Mucosa of stomach (tissue), 1 donor: ENCODE measurements around the gene TC2N.
A peak's percentile ranks its signal among the peaks of the same experiment; 100 is the strongest.
"Not testable (repeated sequence)": the region's sequence is repeated elsewhere in the genome, so short reads cannot be mapped to it uniquely, and the experiment has no call there.

Experiments used
- H3K27me3 ChIP-seq: one replicate; pipeline ENCODE4 v1.7.0; 2013; ENCODE audit warnings: mild to moderate bottlenecking, low read length; ENCODE audit not compliant: control insufficient read depth, insufficient read depth
- H3K36me3 ChIP-seq: one replicate; pipeline ENCODE4 v1.7.0; 2013; ENCODE audit warnings: low read length; ENCODE audit not compliant: control insufficient read depth, insufficient read depth
- H3K4me1 ChIP-seq: one replicate; pipeline ENCODE4 v1.7.0; 2013; ENCODE audit warnings: mild to moderate bottlenecking, low read length; ENCODE audit not compliant: control insufficient read depth, insufficient read depth
- H3K4me3 ChIP-seq: one replicate; pipeline ENCODE4 v1.7.0; 2013; ENCODE audit warnings: low read length
- H3K9ac ChIP-seq: one replicate; pipeline ENCODE4 v1.7.0; 2013; ENCODE audit warnings: mild to moderate bottlenecking, low read length, moderate library complexity
- H3K9me3 ChIP-seq: one replicate; pipeline ENCODE4 v1.7.0; 2013; ENCODE audit warnings: mild to moderate bottlenecking, low read length, moderate library complexity; ENCODE audit not compliant: control insufficient read depth
- donor health status: Pancreatic carcinoma.

Gene TC2N

DNA sequence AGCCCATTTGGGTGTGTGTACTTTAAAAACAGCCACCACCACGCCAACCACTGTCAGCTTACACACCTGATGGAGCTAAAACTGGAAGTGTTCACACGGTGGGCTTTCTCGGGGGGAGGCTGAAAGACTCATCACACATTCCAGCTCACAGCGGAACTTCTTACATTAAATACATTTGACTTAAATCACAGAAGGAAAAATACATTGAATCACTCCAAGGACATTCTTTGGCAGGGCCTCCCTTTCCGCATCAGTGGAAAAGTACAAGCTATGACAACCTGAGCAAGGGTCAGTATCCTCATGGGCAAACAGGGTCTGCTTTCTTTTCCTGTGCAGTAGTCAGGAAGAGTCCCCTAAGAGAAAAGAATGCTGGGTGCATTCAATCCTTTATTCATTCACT, 31.0 kb upstream of the TC2N start:
- Histone ChIP-seq H3K4me3 (no peak overlapping the region), H3K9ac (no peak overlapping the region), H3K36me3 (no peaks in the 10 kb centered on the region), H3K4me1 (peaks cover 19% of the 10 kb centered on the region), H3K27me3 (no peaks in the 10 kb centered on the region), H3K9me3 (no peaks in the 10 kb centered on the region)

- not testable (repeated sequence) for H3K9ac ChIP-seq, H3K36me3 ChIP-seq, H3K9me3 ChIP-seq, H3K4me3 ChIP-seq, H3K27me3 ChIP-seq
- peaks cover 19% of the 10 kb centered on the region for H3K4me1 ChIP-seq
Measured at GRCh38 chr14:91897716-91898115, 30.4 kb upstream of the TC2N start.

DNA sequence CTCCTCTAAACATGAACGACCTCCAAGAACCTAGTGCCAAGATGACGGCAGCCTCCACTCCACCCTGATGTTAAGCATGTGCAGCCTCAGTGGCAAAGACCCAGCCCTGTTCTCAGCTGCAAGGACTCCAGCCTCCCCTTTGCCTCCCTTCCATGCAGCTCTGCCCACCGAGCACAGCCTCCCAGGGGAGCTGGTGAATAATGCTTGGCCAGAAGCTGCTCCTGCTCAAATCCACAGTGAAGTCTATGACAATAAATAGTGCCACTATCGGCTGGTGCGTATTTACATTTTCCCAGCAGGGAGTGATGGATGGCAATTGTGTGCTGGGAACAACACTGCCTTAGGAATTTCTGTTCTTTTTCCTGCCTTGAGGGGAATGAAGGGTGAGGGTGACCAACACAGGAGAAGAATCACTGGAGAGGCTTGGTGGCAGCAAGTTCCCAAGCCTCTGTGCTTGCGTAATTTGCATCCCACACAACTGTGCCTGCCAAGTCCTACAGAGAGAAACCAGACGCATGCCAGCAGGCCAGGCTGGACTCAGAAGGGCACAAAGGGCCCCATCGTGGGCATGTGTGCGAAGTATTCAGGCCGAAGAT, 29.9 kb upstream of the TC2N start:
- no peaks in the 10 kb centered on the region for H3K27me3 ChIP-seq
- no peaks in the 10 kb centered on the region for H3K36me3 ChIP-seq
- H3K4me1 ChIP-seq: peaks cover 19% of the 10 kb centered on the region
- no peaks in the 10 kb centered on the region for H3K9me3 ChIP-seq
- H3K9ac ChIP-seq: no peak overlapping the region
- H3K4me3 ChIP-seq: no peak overlapping the region

GRCh38 chr14:91896419-91896818, 29.1 kb upstream of the TC2N start:
- Histone ChIP-seq H3K4me3 (no peak overlapping the region), H3K36me3 (no peaks in the 10 kb centered on the region), H3K9ac (no peak overlapping the region), H3K27me3 (no peaks in the 10 kb centered on the region), H3K9me3 (no peaks in the 10 kb centered on the region), H3K4me1 (peaks cover 19% of the 10 kb centered on the region)

DNA sequence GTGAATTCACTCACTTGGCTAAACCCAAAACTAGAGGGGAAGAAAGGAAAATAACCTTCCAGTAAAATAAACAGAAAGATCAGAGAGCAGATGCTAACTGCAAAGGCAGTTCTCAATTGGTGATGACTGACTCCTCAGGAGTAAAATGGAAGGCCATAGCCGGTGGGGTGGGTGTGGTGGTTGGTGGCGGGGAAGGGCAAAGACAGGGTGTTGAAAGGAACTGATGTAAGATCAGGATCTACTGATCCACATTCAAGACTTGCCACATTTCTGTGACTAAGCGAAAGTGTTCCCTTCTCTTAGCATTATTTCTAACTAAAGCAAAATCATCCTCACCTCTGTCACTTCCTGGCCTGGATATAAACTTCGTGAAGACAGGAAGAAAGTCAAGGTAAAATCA, 26.3 kb upstream of the TC2N start:
- Histone ChIP-seq H3K4me1 (peaks cover 29% of the 10 kb centered on the region), H3K27me3 (no peaks in the 10 kb centered on the region), H3K9ac (peak overlapping the region; percentile 28), H3K4me3 (no peak overlapping the region), H3K36me3 (no peaks in the 10 kb centered on the region), H3K9me3 (no peaks in the 10 kb centered on the region)

- no peak overlapping the region for H3K9ac ChIP-seq
- no peaks in the 10 kb centered on the region for H3K36me3 ChIP-seq
- H3K4me1 ChIP-seq: peaks cover 29% of the 10 kb centered on the region
- no peaks in the 10 kb centered on the region for H3K9me3 ChIP-seq
- no peaks in the 10 kb centered on the region for H3K27me3 ChIP-seq
- no peak overlapping the region for H3K4me3 ChIP-seq
Measured at GRCh38 chr14:91893007-91893406, 25.7 kb upstream of the TC2N start.

DNA sequence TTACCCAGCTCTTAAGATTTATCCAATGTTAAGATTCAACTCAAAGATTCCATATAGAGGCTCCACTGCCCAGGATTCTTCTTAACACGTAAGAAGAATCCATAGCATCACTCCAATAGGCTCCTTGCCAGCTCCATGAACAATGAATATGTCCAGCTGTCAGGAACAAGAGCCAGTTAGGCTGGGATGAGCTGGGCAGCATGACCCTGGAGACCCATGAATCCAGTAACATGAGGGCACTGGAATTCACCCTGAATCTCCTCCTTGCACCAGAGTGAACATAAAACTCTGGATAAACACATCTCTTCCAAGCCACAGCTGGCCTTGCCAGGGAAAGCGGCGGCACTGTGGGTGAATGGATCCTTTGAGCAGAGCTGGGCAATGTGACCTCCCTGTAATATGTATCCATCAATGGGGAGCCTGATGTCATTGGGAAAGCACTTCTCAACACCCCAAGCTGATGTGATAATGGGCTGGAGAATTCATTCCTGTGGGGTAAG, 24.4 kb upstream of the TC2N start:
- Histone ChIP-seq H3K9me3 (no peaks in the 10 kb centered on the region), H3K36me3 (no peaks in the 10 kb centered on the region), H3K4me1 (peaks cover 19% of the 10 kb centered on the region), H3K27me3 (no peaks in the 10 kb centered on the region), H3K4me3 (no peak overlapping the region), H3K9ac (no peak overlapping the region)

GRCh38 chr14:91891101-91891500, 23.8 kb upstream of the TC2N start:
- Histone ChIP-seq H3K9me3 (no peaks in the 10 kb centered on the region), H3K4me1 (peaks cover 17% of the 10 kb centered on the region), H3K9ac (no peak overlapping the region), H3K36me3 (no peaks in the 10 kb centered on the region), H3K4me3 (no peak overlapping the region), H3K27me3 (no peaks in the 10 kb centered on the region)

GRCh38 chr14:91890291-91890749, 23.0 kb upstream of the TC2N start:
- no peaks in the 10 kb centered on the region for H3K36me3 ChIP-seq
- H3K4me3 ChIP-seq: no peak overlapping the region
- H3K9me3 ChIP-seq: no peaks in the 10 kb centered on the region
- H3K9ac ChIP-seq: no peak overlapping the region
- H3K27me3 ChIP-seq: no peaks in the 10 kb centered on the region
- peaks cover 17% of the 10 kb centered on the region for H3K4me1 ChIP-seq

GRCh38 chr14:91889477-91890211, 22.3 kb upstream of the TC2N start:
- peaks cover 17% of the 10 kb centered on the region for H3K4me1 ChIP-seq
- no peak overlapping the region for H3K9ac ChIP-seq
- H3K9me3 ChIP-seq: no peaks in the 10 kb centered on the region
- no peaks in the 10 kb centered on the region for H3K27me3 ChIP-seq
- H3K4me3 ChIP-seq: no peak overlapping the region
- H3K36me3 ChIP-seq: no peaks in the 10 kb centered on the region

GRCh38 chr14:91888641-91889476, 21.5 kb upstream of the TC2N start:
- H3K36me3 ChIP-seq: no peaks in the 10 kb centered on the region

GRCh38 chr14:91886961-91887360, 19.6 kb upstream of the TC2N start:
- Histone ChIP-seq H3K9me3 (no peaks in the 10 kb centered on the region), H3K36me3 (peaks cover 5% of the 10 kb centered on the region), H3K9ac (no peak overlapping the region), H3K4me1 (peaks cover 17% of the 10 kb centered on the region), H3K27me3 (no peaks in the 10 kb centered on the region), H3K4me3 (no peak overlapping the region)

More at GRCh38 chr14:91888641-91889476, 21.5 kb upstream of the TC2N start:
- H3K4me3 ChIP-seq: no peak overlapping the region
- H3K9ac ChIP-seq: no peak overlapping the region
- no peaks in the 10 kb centered on the region for H3K27me3 ChIP-seq
- peaks cover 17% of the 10 kb centered on the region for H3K4me1 ChIP-seq
- no peaks in the 10 kb centered on the region for H3K9me3 ChIP-seq
